HG03439 (cell line): ENCODE measurements around the gene PHAF1.

Source experiments
- ATAC-seq: cut with Tn5 transposase; IDR thresholded peaks from one replicate; pipeline ENCODE4 v1.9.1; 2021; ENCODE audit warnings: mild to moderate bottlenecking, moderate library complexity; ENCODE audit not compliant: unreplicated experiment

The PHAF1 gene

DNA sequence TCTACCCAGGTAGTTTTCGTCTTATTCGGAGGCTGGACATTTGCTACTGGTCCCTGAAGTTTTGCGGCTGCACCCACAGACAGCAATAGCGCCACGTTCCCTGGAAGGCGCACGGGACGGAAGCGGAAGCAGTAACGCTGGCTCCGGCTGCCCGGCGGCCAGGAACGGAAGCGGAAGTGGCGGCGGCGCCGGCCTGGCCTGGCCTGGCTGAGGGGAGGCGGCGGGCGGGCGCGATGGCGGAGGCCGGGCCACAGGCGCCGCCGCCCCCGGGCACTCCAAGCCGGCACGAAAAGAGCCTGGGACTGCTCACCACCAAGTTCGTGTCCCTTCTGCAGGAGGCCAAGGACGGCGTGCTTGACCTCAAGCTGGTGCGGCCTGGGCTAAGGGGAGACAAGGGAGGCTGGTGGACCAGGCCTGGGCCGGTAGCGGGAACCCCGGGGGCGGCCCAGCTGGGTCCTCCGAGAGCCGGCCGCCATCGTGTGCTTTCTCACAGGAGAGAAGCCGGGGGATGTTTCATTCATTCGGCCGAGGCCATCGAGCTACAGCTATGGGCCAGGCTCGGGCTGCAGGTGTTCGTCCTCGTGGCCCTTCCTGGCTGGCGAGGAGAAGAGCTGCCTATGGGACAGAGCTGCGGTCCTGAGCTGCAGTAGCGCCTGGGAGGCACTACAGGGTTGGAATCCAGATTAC is 82.4 kb downstream of the PHAF1 start, which contains the start of gene E2F4:
E2F4 (plus strand) TSS at position 161 of the 687 bp plus-strand sequence; CDS start at position 234, 73 bp downstream.
- ATAC-seq: peak; percentile 82

DNA sequence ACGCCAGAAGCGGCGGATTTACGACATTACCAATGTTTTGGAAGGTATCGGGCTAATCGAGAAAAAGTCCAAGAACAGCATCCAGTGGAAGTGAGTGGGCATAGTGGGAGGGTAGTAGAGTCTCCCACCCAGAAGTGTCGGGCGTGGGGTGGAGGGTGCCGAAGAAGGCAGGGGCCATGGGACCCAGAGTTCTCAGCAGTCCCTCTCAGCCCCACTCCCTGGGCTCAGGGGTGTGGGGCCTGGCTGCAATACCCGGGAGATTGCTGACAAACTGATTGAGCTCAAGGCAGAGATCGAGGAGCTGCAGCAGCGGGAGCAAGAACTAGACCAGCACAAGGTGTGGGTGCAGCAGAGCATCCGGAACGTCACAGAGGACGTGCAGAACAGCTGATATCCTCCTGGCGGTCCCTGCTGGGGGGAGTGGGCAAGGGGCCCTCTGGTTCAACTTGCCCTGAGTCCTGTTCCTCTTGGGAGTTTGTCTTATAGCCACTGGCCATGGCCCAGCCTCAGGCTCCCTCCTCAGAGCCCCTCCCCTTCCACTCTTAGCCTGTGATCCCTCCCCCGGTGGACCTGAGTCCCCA is 83.1 kb downstream of the PHAF1 start:
- peak; percentile 6 for ATAC-seq

- ATAC-seq: no peak
Observed at GRCh38 chr16:67193536-67193935, 83.8 kb downstream of the PHAF1 start.

DNA sequence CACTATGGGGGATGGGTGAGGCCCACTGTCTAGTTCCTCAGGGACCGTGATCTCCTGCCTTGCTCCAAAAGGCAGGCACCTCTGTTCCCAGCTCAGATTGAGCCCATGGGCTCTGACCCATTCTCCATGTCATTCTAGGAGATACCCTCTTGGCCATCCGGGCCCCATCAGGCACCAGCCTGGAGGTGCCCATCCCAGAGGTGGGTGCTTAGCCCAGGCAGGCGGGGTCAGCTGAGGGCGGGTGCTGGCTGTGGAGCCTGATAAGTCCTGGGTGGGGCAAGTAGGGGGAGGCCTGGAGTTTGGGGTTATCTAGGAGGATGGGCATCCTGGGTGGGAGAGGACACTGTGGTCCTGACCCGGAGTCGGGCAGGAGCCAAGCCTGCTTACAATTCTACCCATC is 84.5 kb downstream of the PHAF1 start:
- no peak for ATAC-seq

- ATAC-seq: no peak
Observed at GRCh38 chr16:67195676-67196075, 85.9 kb downstream of the PHAF1 start.

DNA sequence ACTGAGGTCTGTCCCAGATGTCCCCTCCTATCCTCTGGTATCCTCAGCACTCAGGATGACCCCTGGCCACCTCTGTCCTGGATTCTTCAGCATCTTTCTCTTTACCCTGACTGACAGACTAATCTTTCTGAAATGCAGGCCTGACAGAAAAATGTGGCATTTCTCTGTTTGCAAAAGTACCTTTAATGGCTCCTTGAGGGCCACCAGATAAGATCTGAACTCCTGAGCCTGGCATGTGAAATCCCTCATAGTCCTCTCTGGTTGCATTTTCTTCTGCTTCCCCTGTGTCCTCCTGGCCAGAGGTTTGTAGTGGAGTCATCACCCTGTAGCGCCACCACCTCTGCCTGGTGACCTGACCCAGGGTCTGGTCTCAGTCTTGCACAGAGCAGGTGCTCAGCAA is 87.1 kb downstream of the PHAF1 start:
- no peak for ATAC-seq

DNA sequence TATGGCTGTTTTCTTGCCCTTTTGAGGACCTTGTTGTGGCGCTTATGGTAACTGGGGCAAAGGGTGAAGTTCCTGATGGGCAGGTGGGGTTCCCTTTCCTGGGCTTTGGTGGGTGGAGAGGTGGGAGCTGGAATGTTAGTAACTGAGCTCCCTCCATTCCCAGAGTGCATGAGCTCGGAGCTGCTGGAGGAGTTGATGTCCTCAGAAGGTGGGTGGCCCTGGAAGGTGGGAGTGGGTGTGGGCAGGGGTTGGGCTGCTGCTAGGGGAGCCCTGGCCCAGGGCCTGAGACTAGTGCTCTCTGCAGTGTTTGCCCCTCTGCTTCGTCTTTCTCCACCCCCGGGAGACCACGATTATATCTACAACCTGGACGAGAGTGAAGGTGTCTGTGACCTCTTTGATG is 88.0 kb downstream of the PHAF1 start:
- ATAC-seq: no peak
